GM18499 (cell line): ENCODE measurements around the gene TGM6.

Source experiments
- ATAC-seq: cut with Tn5 transposase; IDR thresholded peaks from one replicate; pipeline ENCODE4 v1.9.1; 2021; ENCODE audit warnings: moderate number of reproducible peaks; ENCODE audit not compliant: insufficient read depth, unreplicated experiment

TGM6 gene

DNA sequence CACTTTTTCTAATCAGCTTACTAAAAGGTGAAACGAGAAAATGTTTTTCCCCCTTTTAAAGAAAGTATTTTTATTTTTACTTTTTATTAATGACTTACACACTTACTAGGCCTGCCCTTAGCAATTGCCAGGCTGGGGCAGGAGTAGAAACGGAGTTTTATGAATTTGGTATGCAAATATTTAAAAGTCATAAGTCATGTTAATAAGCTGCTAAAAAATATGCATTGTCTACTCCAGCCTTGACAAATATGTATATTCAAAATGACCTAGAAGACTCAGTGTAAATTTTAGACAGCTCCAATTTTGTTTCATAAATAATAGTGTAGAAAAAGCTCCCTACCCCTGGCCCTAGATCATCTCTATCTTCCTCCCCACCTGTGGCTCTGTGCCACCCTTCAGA, 17.5 kb upstream of the TGM6 start:
- ATAC-seq, result no peak

DNA sequence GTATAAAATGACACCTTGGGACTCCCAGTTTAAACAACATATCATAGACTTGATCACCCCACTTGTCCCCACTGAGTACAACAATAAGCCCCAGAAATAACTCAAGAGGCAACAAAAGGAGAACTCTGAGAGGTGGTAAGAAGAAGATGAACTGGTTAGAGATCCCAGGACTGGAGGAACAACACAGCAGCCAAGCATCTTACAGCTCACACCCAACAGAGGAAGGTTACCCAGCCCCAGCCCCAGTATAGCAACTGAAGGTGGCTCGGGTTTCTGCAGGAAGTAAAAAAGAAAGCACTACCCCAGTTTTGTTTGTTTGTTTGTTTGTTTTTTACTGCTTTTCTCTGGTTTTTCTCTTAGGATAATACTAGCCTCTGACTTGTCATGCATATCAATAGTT, 17.1 kb upstream of the TGM6 start:
- no peak for ATAC-seq

GRCh38 chr20:2364044-2364443, 16.7 kb upstream of the TGM6 start:
- no peak for ATAC-seq

DNA sequence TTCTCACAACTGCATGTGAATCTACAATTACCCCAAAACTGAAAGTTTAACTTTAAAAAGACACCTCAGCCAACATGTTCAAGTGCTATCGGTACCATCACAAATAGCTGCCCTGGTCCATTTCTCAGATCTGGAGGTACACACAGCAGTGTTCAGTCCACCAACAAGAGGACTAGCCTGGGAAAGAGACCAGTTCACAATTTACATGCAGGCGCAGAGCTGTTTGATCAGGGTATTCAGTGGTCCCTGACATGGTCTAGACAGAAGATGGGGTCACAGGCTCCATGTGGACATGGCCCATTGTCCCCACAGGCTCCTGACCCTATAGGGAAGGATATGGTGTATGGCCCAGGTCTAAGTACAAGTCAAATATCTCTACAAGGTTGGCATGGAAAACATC, 15.6 kb upstream of the TGM6 start:
- no peak for ATAC-seq

DNA sequence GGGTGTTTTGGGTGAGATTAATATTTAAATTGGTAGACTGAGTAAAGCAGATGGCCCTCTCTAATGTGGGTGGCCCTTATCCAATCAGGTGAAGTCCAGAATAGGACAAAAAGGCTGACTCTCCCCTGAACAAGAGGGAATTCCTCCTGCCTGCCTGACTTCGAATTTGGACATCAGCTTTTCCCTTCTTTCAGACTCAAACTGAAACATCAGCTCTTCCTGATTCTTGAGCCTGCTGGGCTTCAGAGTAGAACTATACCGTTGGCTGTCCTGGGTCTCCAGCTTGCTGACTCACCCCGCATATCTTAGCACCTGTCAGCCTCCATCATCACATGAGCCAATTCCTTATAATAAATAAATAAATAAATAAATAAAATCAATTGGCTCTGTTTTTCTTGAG, 15.0 kb upstream of the TGM6 start:
- no peak for ATAC-seq

DNA sequence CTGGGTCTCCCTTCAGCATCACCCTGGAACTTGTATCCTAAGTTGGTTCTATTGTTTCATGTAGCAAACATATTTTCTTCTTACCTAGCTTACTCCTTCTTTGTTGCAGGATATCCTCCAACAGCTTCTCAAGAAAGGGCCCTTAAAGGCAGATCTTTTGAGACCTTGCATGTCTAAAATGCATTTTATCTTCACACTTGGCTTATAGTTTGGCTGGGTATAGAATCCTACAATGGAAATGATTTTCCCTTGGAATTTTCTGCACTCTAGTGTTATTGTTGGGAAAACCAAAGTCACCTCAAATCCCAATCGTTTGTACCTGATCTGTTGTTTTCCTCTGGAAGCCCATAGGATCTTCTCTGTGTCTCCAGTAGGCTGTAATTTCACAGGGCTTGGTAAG, 12.1 kb upstream of the TGM6 start:
- no peak for ATAC-seq

DNA sequence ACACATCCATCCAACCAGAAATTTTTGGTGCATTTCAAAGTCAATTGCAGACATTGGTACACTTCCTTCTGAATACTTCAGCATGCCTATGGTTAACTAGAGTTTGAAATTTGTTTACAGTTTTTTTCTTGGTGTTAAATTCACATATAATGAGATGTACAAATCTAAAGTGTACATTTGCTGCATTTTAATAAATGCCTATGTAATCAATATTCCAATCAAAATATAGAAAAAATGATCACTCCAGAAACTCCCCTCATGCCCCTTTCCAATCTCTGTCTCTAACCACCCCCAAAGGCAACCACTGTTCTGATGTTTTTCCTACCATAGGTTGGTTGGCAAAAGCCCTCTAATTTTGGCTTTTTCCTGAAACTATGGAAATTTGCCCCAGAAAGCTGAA, 7.6 kb upstream of the TGM6 start:
- no peak for ATAC-seq

- no peak for ATAC-seq
Observed at GRCh38 chr20:2374346-2375125, 6.2 kb upstream of the TGM6 start.

GRCh38 chr20:2378893-2379292, 1.8 kb upstream of the TGM6 start:
- no peak for ATAC-seq

DNA sequence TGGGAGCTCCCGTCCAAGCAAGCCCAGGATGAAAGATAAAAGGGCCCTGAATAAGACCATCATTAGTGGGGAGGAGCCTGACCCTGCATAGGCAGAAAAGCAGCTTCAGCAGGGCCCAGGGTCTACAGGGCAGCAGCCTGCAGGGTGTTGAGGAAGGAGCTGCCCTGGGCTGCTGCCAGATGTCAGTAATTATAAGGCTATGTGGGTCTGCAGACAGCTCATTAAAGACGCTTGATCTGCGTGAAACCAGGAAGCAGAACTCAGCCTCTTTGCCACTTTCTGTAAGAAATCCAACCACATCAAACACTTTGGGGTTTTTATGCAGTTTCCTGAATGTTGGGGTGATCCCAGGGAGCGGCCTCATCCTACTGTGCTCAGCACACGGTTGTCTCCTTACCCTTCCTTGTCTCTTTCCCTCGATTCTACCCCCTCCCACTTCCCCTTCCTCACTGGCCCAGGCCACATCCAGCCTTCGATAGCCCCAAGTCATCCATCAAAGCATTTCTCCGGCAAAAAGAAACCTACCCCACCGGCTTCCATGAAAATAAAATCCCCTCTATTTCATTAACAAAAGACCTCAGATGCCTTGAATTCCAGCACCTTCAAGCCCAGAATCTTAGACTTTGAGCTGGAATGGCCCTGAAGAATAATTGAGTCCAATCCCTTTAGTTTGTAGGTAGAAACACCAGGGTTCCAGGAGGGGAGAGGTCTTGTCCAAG, 1.0 kb upstream of the TGM6 start:
- no peak for ATAC-seq

- ATAC-seq, result no peak
Observed at GRCh38 chr20:2381303-2381702, 602 bp downstream of the TGM6 start.

DNA sequence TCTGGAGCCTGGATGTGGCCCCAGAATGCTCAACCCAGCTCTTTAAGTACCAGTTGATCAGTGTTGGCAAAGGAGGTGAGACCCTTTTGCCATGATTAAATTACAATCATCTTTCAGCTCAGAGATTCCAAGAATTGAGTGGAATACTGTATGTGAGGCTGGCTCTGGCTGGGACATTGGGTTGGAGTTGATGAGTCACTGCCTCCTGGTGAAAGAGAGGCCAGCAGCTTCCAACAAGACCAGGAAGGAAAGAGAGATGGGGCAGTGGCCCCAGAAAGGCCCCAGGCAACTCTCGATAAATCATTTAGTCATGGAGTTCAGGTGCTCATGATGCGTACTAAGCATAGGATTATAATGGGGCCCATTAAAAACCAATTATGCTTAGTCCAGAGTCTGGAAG, 2.1 kb downstream of the TGM6 start:
- ATAC-seq, result no peak

DNA sequence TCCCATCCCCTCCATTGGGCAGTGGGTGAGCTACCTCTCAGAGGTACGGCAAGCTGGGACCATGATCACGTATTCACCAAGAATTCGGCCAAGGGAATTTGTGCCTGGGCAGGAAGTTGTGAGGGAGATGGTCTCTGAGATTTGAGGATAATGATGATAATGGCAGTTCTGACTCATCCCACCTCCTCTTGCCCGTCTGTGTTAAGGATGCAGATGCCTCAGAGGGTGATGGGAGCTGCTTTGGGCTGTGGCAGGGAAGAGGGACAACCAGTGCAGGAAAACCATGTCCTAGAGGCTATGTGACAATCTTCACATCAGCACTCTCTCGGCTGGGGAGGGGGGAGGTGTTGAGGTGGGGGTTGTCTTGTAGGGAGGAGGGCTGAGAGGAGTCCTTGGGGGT, 4.3 kb downstream of the TGM6 start:
- ATAC-seq, result no peak

DNA sequence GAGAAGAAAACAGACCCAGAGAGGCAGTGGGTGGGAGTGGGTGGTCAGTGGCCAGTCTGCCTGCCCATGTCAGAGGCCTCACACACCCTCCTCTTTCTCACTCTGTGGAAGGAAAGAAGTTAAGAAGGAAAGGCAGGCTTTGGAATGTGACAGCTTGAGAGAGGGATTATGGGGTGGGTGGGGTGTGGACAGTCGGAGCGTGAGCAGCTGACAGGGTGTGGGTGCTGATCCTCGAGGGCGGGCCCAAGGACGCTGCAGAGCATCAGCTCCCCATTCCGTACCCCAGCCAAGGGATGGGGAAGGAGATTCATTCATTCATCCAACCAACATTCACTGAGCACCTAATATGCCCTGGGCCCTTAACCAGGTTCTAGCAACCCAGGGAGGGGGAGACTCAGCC, 4.8 kb downstream of the TGM6 start:
- no peak for ATAC-seq

DNA sequence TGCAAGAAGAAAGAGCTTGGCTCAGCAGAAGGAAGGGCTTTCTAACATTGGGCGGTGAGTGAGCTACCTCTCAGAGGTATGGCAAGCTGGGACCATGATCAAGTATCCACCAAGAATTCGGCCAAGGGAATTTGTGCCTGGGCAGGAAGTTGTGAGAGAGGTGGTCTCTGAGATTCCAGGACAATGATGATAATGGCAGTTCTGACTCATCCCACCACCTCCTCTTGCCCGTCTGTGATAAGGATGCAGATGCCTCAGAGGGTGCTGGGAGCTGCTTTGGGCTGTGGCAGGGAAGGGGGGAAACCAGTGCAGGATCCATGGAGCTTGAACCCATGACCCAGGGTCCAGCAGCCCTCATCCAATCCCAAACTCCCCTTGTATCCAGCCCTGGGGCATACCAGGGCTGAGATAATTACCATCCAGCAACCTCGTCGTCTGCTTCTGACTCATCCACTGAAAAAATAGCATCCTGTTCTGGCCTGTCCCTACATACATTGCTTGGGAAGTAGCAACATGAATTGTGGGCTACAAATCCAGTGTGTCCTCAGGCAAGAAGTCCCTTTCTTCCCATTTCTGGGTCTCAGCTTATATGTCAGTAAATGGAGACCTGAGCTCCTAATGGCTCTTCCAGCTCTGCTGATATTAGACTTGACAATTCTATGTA, 5.9 kb downstream of the TGM6 start:
- no peak for ATAC-seq

- no peak for ATAC-seq
Observed at GRCh38 chr20:2387180-2387577, 6.5 kb downstream of the TGM6 start.

- ATAC-seq, result no peak
Observed at GRCh38 chr20:2387580-2387979, 6.9 kb downstream of the TGM6 start.

DNA sequence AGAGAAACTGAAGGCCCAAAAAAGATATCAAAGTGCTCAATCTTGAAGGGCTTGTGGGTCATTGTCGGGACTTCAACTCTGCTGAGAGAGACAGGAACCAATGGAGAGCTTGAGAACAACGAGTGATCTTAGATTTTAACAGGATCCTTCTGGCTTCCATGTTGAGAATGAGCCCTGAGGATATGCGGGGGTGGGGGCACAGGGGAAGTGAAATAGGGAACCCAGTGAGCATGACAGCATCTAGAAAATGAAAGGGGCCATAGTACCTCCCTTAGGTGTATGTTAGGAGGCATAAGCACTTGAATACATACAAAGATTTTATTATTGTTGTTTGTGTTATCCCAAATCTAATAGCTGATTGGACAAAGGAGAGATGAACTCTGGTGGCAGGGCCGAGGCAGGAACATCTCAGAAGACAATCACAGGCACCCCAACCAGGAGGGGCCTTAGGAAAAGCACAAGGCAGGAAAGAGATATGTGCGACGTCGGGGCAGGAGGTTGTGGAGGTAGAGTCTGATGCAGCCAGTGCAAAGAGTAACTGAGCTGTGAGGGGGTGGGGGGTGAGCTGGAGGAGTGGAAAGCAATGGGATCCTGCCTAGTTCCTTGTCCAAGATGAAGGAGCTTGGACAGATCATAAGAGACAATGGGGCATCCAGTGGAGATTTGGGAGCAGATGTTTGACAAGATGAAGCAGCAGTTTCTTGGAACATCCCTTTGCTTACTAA, 10.4 kb downstream of the TGM6 start:
- no peak for ATAC-seq

GRCh38 chr20:2394411-2395055, 13.8 kb downstream of the TGM6 start:
- no peak for ATAC-seq

DNA sequence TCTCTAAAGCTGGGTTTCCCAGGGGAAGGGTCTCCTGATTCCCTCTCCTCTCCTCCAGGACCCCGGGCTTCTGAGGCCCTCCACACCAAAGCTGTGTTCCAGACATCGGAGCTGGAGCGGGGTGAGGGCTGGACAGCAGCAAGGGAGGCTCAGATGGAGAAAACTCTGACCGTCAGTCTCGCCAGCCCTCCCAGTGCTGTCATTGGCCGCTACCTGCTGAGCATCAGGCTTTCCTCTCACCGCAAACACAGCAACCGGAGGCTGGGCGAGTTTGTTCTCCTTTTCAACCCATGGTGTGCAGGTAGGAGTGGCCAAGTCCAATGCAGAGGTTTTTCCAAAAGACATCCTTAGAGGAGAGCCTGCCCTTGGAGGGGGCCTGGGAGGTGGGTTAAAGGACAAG, 14.4 kb downstream of the TGM6 start:
- ATAC-seq, result no peak
